Posterior cingulate gyrus (tissue), 11 donors: ENCODE measurements around the gene UFD1.

Experiments
- DNase-seq, 10 donors: peaks; one replicate each; pipeline versions ENCODE4 v3.0.0 to v3.0.0-alpha.2; 2020 to 2021; ENCODE audit warnings: mixed read lengths in 3 of 10
- intact Hi-C: fragments of 100-400 bp; cut with DNase I; formaldehyde crosslinking; loops from one replicate; pipeline ENCODE4 v1.15.1; 2023

The UFD1 gene, protein sequence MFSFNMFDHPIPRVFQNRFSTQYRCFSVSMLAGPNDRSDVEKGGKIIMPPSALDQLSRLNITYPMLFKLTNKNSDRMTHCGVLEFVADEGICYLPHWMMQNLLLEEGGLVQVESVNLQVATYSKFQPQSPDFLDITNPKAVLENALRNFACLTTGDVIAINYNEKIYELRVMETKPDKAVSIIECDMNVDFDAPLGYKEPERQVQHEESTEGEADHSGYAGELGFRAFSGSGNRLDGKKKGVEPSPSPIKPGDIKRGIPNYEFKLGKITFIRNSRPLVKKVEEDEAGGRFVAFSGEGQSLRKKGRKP

GRCh38 chr22:19478901-19479354 lies at the start of gene UFD1:
Gene UFD1, minus strand, starts transcription at chr22:19479193. Its CDS starts 108 bp downstream, at chr22:19479085.
- DNase-seq: peak; percentile 69 to 97 (median 80)
- intact Hi-C loops: loop anchor here (5.0 to 10.0 kb wide), 3 partner anchors 47 to 524 kb away; partner anchors contain the start of genes HIRA and MRPL40

GRCh38 chr22:19527861-19528417 lies 48.9 kb upstream of the UFD1 start:
- intact Hi-C loops: no loop called here
- peak in 2 of 10 donors; percentile 59 to 79 for DNase-seq

- peak in 1 of 10 donors; percentile 74 for DNase-seq
- intact Hi-C loops: no loop called here
Observed at GRCh38 chr22:19527321-19527721, 48.3 kb upstream of the UFD1 start.

DNA sequence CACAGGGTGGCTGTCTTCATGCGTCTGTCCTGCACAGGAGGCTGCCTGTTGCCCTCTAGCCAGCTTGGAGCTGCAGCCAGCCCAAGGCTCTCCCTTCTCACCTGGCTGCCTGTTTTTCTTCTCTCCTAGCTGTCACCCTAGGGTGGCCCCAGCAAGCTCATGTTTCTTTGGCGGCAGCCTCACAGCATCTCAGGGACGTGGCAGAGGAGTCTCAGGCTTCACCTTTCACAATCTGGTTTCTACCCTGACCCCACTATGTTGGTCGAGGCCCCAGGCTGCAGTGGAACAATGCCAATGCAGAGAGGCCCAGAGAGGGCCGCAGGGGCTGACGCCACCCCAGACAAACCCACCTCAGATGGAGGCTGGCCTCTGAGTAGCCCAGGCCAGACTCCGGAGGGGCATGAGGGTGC lies 47.7 kb upstream of the UFD1 start:
- intact Hi-C loops: no loop called here
- peak in 1 of 10 donors; percentile 41 for DNase-seq

DNA sequence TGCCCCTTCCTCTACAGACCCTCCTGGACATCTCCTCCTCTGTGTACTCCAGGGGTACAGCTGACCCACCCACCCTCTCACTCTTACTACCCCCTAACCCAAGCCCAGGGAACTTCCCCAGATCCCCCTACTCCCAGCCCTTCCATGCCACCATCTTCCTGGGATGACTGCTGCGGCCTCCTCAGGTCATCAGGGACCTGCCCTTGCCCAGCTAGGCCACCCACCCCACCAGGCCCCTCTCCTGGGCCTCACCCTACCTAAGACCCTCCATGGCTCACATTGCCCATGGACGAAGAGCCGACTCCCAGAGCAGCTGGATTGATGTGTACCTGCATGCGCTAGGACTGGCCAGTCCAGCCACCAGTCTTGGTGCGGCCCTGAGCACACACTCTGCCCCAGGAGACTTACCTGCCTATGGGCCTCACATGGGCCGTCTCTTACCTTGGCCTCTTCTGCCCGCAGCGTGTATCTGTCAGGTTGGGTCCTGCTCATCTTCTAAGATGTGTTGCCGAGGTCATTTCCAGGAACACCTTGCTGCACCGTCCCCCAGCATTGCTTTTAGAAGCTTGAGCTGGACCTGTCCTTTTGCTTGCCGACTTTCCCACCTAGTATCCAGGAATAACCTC lies 47.2 kb upstream of the UFD1 start:
- peak in 2 of 10 donors; percentile 39 to 55 for DNase-seq

DNA sequence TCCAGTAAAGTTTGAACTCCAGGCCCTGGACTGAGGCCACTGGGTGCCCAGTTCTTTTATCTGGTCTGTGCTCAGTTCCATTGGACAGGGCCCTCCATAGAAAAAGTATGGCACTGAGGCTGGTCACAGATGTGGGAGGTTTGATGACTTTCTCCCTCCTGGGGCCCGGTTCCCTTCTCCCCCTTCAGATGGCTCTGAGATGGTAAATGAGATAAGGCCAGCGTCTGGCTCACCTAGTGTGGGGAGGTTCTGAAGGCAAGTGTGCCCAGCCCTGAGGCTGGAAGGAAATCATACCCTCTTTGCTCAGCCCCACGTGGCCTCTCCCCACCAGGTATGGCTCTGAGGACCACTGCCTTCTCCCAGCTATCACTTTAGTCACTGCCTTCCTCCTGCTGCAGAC lies 46.7 kb upstream of the UFD1 start:
- peak in 1 of 10 donors; percentile 15 for DNase-seq
- intact Hi-C loops: no loop called here

More for the DNA sequence above, 47.2 kb upstream of the UFD1 start:
- intact Hi-C loops: no loop called here

DNA sequence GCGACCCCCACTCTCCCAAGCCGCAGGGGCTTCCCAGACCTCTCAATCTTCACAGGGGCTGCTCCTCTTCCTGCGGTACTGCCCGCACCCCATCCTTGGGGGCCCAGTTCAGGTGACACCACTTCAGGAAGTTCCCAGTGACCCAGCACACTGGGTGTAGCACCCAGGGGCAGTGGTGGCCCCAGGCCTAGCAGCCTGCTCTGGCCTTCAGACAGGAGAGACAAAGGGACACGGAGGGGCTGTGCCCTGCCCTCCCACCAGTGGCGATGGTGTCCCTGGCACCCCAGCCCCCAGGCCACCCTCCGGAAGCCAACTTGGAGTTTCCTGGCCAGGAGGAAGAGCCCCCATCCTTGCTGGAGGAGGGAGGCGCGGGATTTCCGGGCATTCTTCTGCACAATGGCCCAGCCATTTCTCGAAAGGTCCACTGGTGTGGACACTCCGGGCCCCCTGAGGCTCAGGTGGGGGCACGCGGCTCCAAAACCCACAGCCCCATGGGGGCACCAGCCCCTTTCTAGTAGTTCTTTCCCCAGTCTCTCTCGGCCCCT lies 46.2 kb upstream of the UFD1 start:
- intact Hi-C loops: no loop called here

GRCh38 chr22:19524170-19525115 lies 45.5 kb upstream of the UFD1 start, which contains the start of gene CLDN5:
Gene CLDN5, minus strand, starts transcription at chr22:19524410. Its CDS starts 155 bp downstream, at chr22:19524255.
- intact Hi-C loops: no loop called here
- DNase-seq: peak in 2 of 10 donors; percentile 77 to 84

More for the DNA sequence above, 46.2 kb upstream of the UFD1 start:
- DNase-seq: peak in 2 of 10 donors; percentile 6 to 78

DNA sequence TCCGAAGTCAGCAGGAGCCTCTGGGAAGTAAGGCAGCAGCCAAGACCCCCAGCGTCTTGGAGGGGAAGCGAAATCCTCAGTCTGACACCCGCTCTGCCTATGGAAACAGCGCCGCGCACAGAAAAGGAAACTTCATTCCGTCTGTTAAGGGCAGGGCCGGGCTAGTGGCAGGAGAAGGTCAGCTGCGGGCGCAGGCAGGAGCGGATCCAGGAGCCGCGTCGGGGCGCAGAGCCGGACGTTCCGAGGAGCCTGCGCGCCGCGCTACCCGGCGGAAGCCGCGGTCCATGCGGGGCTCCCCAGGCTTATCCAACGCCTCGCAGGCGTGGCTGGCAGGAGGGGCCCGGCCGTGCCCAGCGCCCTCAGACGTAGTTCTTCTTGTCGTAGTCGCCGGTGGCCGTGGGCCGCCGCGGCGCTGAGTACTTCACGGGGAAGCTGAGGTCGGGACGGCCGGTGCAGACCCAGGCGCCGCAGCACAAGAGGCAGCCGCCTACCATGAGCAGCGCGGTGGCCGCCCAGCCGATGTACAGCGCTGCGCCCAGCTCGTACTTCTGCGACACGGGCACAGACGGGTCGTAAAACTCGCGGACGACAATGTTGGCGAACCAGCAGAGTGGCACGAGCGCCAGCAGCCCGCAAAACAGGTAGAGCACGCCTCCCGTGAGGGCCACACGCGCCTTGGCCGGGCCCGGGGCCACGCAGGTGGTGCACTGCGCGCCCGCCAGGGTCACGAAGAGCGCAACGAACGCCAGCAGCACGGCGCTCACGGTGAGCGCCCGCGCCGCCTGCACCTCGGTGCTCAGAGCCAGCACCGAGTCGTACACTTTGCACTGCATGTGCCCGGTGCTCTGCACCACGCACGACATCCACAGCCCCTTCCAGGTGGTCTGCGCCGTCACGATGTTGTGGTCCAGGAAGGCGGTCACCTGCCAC lies 44.5 kb upstream of the UFD1 start:
- intact Hi-C loops: no loop called here

GRCh38 chr22:19522881-19523239 lies 43.9 kb upstream of the UFD1 start:
- peak in 1 of 10 donors; percentile 33 for DNase-seq
- intact Hi-C loops: no loop called here

More for the DNA sequence above, 44.5 kb upstream of the UFD1 start:
- DNase-seq: peak in 1 of 10 donors; percentile 79

DNA sequence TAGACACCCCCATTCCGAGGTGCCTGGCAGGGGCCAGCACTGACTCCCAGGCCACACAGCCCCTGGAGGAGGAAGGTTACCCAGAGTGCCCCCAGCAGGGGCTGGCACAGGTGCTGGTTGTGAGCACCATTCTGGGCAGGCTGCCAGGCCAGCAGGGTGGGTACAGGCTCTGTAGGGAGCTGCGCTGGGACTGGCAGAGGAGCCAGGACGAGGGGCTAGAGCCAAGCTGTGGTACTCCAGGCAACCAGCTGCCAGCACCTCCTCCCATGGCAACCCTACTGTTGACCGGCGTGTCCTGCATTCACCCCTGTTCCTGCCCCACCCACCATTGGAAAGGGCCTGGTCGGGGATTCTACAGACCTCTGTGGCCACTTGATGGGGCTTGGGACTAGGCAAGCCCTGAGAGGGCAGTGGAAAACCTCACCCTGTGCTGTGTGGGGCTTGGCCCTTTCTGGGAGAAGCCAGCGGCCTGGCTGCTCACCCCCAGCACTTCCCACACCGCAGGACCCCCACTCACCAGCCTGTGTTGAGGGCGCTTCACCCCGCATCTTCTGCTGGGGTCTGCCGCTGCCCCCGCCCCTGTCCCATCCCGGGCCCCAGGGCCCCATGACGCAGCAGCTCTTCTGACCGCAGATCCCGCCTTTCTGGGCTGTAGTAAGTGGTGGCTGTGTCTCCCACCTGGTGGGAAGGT lies 43.3 kb upstream of the UFD1 start:
- intact Hi-C loops: no loop called here
- peak in 5 of 10 donors; percentile 23 to 90 (median 83) for DNase-seq

GRCh38 chr22:19520566-19521305 lies 41.7 kb upstream of the UFD1 start:
- intact Hi-C loops: no loop called here
- DNase-seq: peak in 2 of 10 donors; percentile 57 to 82

GRCh38 chr22:19520007-19520406 lies 41.0 kb upstream of the UFD1 start:
- intact Hi-C loops: no loop called here
- DNase-seq: peak in 2 of 10 donors; percentile 49 to 72

DNA sequence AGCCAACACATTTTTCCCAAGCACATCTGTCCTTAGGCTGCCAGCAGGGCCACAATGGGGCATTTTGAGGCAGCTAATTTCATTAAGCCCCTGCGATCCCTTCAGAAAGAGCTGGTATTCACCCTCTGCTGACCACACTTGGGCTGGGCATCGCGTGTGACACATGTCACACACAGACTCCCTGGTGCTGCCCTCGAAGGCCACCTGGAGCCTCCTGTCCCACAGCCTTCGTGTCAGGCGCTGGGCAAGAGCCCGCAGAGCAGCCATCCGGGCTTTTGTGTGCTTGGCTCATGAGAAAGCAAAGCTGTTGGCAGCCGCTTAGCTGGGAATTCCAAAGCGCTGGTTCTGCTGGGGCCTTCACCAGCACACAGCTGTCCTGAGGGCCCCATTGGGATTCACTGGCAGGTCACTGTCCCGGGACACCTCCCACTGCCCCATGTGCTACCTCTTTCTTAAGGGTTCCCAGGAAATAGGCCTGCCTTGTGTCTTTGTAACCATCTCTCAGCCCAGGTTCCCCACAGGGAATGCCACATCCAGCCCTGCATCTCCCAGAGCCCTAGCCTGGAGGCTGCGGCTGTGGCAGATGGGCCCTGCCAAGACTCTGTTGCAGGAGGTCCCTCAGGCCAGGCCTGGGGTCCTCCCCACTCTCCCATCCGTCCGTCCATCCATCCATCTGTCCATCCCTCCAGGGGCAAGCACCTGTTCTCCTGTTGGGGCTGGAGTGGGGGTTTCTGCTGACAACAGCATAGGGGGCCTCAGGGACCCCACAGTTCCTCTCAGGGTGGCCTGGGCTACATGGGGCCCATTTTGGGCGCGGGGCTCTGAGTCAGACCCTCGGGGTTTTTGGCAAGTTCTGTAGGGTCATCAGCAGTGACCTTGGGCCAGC lies 40.3 kb upstream of the UFD1 start:
- DNase-seq: peak in 2 of 10 donors; percentile 68 to 86
- intact Hi-C loops: no loop called here

GRCh38 chr22:19518635-19519034 lies 39.6 kb upstream of the UFD1 start:
- DNase-seq: no peak
- intact Hi-C loops: no loop called here

DNA sequence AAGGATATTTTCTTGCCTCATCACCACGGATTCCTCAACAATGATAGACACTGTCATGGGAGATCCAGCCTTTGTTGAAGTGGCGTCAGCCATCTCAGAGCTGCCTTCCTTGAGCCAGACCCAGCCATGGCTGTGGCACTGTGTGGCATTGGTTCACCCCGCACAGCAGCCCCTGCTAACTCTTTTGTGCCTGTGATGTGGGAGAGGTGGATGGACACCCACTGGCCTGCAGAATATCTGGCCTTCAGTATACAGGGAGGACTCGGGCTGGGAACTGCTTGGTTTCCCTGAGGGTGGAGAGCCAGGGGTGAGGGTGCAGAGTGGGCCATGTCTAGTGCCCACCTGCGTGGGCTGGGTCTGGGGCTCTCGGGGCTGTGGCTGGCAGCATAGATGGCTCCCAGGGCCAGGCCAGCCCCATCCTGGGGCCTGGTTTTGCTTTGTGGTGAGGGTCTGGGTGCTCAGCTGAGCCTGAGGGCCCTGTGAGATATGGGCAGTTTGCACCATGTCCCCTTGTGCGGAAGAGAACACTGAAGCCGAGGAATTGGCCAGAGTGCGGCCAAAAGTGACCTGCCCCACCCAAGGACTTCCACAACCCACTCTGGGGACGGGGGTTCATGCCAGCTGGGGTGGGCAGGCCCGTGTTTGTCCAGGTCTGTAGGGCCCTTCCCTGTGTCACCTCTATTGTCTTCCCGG lies 39.1 kb upstream of the UFD1 start:
- peak in 2 of 10 donors; percentile 51 to 66 for DNase-seq
- intact Hi-C loops: no loop called here
